Kidney glomerular epithelial cell (primary cell): ENCODE measurements around the gene RPS24.
"Not testable (repeated sequence)": the region's sequence is repeated elsewhere in the genome, so short reads cannot be mapped to it uniquely, and the experiment has no call there.

Source experiments
- DNase-seq: peaks from one replicate; lab custom pipeline; 2025; lab: John Stamatoyannopoulos, UW

Gene RPS24

GRCh38 chr10:78053211-78053868 lies 19.7 kb downstream of the RPS24 start:
- DNase-seq: no peak

GRCh38 chr10:78058562-78058961 lies 24.9 kb downstream of the RPS24 start:
- DNase-seq: no peak

- DNase-seq: no peak
Measured at GRCh38 chr10:78059906-78060702, 26.4 kb downstream of the RPS24 start.

- DNase-seq: no peak
Measured at GRCh38 chr10:78062296-78062695, 28.6 kb downstream of the RPS24 start.

DNA sequence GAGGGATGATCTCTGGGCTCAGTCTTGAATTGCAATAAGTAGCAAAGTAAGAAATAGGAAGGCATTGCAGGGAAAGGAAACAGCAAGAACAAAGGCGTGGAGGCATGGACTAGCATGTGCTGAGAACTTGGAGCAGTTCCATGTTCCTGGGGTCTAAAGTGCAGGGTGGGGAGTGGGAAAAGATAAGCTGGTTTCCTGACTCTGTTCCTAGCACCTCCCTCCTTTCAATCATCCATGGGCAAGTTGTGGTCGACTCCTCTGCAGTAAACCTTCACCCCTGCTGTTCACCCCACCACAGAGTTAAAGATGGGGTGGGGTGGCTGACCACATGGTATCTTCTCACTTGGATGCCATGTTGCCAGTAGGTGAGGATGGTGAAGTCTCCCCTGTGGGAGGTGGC lies 29.6 kb downstream of the RPS24 start:
- DNase-seq: no peak

DNA sequence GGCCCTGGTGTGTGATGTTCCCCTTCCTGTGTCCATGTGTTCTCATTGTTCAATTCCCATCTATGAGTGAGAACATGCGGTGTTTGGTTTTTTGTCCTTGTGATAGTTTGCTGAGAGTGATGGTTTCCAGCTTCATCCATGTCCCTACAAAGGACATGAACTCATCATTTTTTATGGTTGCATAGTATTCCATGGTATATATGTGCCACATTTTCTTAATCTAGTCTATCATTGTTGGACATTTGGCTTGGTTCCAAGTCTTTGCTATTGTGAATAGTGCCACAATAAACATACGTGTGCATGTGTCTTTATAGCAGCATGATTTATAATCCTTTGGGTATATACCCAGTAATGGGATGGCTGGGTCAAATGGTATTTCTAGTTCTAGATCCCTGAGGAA lies 31.3 kb downstream of the RPS24 start:
- not testable (repeated sequence) for DNase-seq

DNA sequence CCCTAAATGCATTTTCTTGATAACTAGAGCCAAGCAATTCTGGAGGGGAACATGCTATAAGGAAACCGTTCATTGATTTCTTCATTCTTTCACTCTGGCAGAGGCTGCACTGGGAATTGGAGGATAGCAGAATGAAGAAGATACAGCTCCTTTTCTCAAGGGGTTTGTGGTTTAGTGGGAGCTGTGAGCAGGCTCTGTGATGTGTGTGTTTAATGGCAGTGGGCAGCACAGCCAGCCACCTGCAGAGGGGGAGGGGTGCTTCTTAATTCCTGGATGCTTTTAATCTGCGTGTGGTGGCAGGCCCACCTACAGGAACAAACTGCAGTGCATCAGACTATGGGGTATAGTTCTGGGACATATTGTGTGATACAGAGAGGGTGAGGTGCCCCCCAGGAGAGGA lies 31.9 kb downstream of the RPS24 start:
- no peak for DNase-seq

- no peak for DNase-seq
Measured at GRCh38 chr10:78066012-78066411, 32.3 kb downstream of the RPS24 start.

DNA sequence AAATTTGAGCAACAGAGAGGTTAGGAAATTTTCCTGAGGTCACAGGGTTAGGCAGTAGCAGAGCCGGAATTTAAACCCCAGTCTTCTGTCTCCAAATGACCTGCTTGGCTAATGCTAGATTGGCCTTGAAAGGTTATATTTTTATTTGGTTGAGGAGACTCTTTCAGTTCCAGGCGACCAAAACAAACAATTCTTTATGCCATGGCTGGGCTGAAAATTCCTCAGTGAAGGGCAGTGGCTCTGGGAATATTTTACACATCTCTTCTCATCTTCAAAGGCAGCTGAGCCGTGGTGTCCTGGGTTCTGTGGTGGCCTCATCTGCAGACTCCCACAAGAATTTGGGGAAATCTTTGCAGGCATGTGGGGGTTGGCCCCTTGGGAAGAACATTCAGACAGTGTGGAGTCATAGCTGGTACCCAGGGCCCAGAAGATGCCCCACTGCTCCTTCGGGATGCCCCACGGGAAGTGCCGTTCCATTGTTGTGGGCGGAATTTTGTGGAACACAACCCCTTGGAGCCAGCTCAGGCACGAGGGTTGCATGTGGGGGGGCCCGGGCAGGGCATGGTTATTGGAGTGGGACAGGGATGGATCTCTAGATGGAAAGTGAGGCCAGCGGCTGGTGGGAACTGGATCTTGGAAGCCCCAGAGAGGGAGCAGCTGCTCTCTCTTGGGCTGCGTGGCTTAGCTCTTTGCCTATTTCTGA lies 33.2 kb downstream of the RPS24 start:
- DNase-seq: no peak

DNA sequence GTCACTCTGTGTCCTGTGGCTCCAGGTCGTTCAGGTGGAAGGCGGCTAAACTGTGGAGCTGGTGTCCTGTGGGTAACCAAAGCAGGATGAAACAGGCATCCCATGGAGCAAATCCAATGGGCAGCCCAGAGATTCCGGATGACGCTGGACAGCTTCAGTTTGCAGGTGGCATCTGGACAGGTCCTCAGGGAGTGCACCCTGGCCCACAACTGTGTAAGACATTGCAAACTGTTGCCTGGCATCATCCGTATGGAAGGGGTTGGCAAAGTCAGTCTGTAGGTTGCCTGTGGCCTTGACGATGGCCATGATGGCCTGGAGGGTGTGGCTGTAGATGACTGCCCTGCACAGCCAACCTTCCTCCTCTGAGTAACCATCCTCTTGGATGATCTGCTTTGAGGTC lies 35.5 kb downstream of the RPS24 start:
- no peak for DNase-seq

DNA sequence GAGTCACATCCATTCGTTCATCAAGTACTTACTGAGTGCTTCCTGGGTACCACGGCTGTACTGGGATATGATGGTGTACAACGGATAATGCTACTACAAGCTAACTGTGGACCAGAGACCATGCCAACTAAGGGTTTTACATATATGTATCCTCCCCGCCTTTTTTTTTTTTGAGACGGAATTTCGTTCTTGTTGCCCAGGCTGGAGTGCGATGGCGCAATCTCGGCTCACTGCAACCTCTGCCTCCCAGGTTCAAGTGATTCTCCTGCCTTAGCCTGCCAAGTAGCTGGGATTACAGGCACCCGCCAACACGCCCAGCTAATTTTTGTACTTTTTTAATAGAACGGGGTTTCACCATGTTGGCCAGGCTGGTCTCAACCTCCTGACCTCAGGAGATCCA lies 36.4 kb downstream of the RPS24 start:
- DNase-seq: not testable (repeated sequence)

DNA sequence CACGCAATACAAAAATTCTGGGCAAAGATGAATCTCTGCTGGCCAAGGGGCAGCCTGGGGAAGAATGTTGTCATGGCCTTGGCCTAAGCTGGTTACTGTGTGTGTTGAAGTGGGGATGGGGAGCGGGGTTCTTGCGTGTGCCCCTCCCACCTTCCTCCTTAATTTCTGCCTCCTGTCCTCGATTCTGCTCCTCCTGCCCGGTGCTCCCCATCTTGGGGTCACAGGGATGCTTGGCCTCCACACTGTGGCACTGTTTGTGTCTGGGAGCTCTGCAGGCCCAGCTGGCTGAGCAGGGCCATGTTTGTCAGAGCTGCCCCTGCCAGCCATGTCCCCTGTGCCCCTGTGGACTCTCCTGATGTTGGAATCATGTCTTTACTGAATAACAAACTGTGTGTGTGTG lies 37.1 kb downstream of the RPS24 start:
- DNase-seq: no peak

DNA sequence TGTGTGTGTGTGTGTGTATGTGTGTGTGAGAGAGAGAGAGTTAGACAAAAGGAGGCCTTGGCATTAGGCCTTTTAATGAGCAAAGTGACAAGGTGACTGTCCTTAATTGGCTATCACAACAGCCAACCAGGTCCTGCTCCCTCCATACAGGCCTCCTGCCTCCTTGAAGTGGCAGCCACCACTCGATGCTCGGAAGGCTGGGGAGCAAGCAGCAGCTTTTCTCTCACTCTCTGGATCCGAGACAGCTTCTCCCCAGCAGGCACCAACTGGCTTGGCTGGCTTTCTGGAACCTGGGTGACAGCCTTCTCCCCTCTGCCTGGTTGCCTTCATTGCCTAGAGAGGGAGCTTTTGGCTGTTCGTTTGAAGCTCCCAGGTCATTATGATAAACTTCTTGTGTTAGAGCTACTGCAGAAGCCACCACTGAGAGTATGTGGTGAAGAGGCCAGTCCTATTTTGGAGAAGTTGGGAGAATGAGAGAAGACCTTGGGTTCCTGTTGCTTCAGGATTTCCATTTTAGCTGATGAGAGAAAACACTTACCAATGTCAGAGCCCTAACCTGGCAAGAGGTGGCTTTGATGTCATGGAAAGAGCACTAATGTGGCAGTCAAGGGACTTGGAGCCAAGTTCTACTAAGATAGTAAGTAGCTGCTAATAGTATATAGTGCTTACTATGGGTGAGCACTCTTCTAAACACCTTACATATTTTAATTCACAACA lies 37.6 kb downstream of the RPS24 start:
- DNase-seq: no peak

DNA sequence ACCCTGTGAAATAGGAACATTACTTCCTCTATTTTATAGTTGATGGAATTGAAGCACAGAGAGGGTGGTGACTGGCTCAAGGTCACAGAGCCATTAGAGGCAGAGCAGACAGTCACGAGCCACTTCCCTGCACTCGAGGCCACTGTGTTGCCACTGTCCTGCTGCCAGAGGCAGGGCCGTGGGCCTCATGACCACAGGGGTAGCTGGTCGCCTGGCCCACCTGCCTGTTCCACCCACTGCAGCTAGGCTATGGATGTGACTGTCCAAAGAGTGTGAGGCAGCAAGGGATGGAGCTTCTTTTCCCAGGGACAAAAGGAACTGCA lies 38.2 kb downstream of the RPS24 start:
- DNase-seq: no peak

- no peak for DNase-seq
Measured at GRCh38 chr10:78072504-78072903, 38.8 kb downstream of the RPS24 start.

GRCh38 chr10:78075806-78076205 lies 42.1 kb downstream of the RPS24 start:
- not testable (repeated sequence) for DNase-seq

DNA sequence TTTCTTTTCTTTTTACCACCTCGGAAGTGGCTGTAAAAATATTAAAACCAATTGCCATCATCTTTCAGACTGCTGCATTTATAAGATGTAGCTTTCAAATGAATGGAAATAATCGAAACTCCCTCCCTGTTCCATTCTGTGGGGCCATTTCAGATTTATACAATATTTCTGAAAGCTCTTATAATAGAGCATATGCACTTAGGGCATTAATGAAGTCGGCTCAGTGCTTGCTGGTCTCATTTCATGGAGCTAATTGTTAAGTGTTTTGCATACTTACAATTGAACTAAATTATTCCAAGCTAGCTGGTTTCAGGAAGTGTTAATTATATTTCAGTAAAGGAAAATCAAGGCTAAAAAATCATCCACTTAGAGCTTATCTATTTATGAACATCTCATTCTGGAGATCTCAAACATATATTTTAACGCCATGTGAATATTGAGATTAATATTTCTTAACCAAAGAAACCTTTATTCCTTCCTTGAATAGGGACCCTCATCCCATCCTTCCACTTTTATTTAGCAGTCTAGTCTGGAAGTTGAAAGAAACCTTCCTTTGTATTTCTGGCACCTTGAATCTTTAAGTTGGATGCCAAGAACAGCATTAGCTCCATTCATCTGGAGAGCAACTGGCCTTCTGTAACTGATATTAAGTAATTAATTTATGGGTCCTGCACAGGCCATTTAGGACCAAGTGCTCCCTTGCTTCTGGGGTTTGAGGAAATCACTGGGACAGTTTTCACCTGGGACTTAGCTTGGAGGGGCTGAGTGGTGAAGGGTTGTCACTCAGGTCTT lies 45.1 kb downstream of the RPS24 start:
- no peak for DNase-seq

DNA sequence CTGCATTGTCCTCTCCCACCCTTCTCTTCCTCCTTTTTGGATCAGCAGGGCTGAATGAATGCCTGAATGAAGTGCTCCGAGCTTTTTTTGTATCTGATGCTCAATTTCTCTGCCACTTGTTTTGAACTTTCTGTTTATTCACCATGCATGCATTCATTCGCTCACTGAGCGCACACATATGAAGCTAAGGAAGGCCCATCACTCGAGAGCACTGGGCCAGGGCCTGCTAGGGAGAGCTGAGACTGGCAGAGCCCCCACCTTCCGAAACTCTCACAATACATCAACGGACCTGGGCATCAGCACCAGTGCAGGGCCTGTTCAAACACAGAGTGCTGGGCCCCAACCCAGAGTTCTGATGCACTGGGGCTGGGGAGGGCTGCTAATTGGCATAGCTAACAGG lies 45.7 kb downstream of the RPS24 start:
- DNase-seq: no peak

- DNase-seq: no peak
Measured at GRCh38 chr10:78081292-78081691, 47.6 kb downstream of the RPS24 start.

DNA sequence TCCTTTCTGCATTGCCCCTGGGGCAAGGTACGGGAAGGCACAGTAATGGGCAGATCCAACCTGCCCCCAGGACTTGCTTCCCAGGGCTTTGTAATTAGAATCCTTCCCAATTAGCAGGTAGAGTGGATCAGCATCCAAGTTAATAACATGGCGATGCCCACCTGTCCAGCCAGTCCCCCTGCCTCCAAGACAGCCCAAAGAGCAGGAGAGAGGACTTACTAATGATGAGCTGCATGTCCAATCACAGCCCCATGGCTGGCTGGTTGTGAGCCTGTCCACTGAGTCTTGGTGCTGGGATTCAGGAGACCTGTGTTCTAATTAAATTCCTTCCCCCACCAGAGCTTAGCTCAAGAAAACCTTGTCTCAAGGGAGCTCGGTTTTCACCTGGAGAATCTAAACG lies 49.0 kb downstream of the RPS24 start:
- no peak for DNase-seq
